Measurements from ENCODE around the gene PPP4R3B.

DNA sequence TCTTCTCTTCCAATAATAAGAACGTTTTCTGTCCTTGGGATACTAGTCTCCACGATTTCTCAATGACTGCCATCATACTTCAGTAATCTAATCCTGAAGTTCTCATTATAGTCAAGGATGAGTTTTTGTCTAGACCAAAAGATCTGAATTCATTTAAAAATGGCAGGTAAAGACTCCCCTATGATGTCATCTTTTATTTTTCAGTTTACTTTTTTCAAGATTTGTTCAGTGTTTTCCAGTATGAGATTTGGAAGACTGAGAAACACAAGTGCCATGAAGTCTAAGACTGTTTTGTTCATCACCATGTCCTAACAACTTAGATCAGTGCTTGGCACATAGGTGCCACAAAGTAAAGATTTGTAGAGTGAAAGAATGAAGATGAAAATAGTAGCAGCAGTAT, 35.8 kb upstream of the PPP4R3B start:
- TF ChIP-seq, protein P1, sequence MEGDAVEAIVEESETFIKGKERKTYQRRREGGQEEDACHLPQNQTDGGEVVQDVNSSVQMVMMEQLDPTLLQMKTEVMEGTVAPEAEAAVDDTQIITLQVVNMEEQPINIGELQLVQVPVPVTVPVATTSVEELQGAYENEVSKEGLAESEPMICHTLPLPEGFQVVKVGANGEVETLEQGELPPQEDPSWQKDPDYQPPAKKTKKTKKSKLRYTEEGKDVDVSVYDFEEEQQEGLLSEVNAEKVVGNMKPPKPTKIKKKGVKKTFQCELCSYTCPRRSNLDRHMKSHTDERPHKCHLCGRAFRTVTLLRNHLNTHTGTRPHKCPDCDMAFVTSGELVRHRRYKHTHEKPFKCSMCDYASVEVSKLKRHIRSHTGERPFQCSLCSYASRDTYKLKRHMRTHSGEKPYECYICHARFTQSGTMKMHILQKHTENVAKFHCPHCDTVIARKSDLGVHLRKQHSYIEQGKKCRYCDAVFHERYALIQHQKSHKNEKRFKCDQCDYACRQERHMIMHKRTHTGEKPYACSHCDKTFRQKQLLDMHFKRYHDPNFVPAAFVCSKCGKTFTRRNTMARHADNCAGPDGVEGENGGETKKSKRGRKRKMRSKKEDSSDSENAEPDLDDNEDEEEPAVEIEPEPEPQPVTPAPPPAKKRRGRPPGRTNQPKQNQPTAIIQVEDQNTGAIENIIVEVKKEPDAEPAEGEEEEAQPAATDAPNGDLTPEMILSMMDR (IDR thresholded peaks at IDR 0.05), result no peak
- no peak for TF ChIP-seq POLR2A (IDR thresholded peaks at IDR 0.05)
